Measurements from ENCODE around the gene HCN2.
"Not testable (repeated sequence)": the region's sequence is repeated elsewhere in the genome, so short reads cannot be mapped to it uniquely, and the experiment has no call there.

GRCh38 chr19:603302-603639 lies 13.6 kb downstream of the HCN2 start:
- TF ChIP-seq CTCF, POLR2A (IDR thresholded peaks at IDR 0.05): not testable (repeated sequence)
